Testis (tissue), 3 donors: Measurements from ENCODE around the gene SHC3. TPM values are rescaled to one million over a fixed set of nuclear protein-coding genes. Genes with fewer than 3 reads are reported as not detected.
A peak's percentile ranks its signal among the peaks of the same experiment; 100 is the strongest.

ENCODE experiments used
- DNase-seq: peaks from one replicate; pipeline ENCODE4 v3.0.0-alpha.2; 2019
- H3K27ac ChIP-seq, 2 donors: fragments of 200-600 bp; sonication (generic); one replicate each; pipeline ENCODE4 v1.5.1; 2019
- H3K27me3 ChIP-seq: fragments of 200-600 bp; sonication (generic); one replicate; pipeline ENCODE4 v1.5.1; 2019
- H3K36me3 ChIP-seq: fragments of 200-600 bp; sonication (generic); one replicate; pipeline ENCODE4 v1.5.1; 2017; ENCODE audit warnings: low read depth; ENCODE audit errors: missing control alignments
- H3K4me1 ChIP-seq: fragments of 200-600 bp; sonication (generic); one replicate; pipeline ENCODE4 v1.5.1; 2019
- H3K4me3 ChIP-seq, 2 donors: fragments of 200-600 bp; sonication (generic); one replicate each; pipeline ENCODE4 v1.5.1; 2017 to 2019
- H3K9me3 ChIP-seq: fragments of 200-600 bp; sonication (generic); one replicate; pipeline ENCODE4 v1.5.1; 2017
- POLR2A ChIP-seq: fragments of 450-650 bp; IDR thresholded peaks from one replicate; pipeline ENCODE4 v1.6.1; 2017; ENCODE audit warnings: antibody characterized with exemption, mild to moderate bottlenecking, moderate library complexity
- WGBS, 2 donors: methylation state at CpG; one replicate each; pipeline ENCODE4 v1.1.5; 2018; 5-methylcytosine and 5-hydroxymethylcytosine counted together
- intact Hi-C: fragments of 100-400 bp; cut with DNase I; formaldehyde crosslinking; loops from one replicate; pipeline ENCODE4 v1.15.1; 2023; ENCODE audit warnings: low total_unique reads
- polyA plus RNA-seq: library from polyadenylated mRNA; stranded (reverse); fragments of 350-450 nt; fragmentation: Illumina TruSeq; extraction: RNeasy Lipid Tissue Mini Kit (QIAGEN cat#74804); gene quantifications from one replicate; pipeline ENCODE4 v1.2.3, GENCODE V29; 2014; ENCODE audit warnings: low read depth, low replicate concordance; ENCODE audit not compliant: insufficient read depth
- total RNA-seq, 2 donors: library from RNA; depleted of rRNA; stranded (reverse); fragments of >200 nt; gene quantifications; one replicate each; pipeline ENCODE4 v1.2.3, GENCODE V29; 2016
- TF ChIP-seq, protein P1 (sequence below), 3 experiments: fragments of 450-650 bp in 2 of 3; fragments of 200-600 bp in 1 of 3; sonication (generic) in 1 of 3; IDR thresholded peaks; one replicate each; pipeline ENCODE4 v1.5.1; 2016 to 2019; ENCODE audit warnings: antibody characterized with exemption in 3 of 3, mild to moderate bottlenecking in 2 of 3, moderate library complexity in 1 of 3

The SHC3 gene
- total and polyA plus RNA-seq, 3 donors from 2014 or later: 0.37 to 0.87 (median 0.82) TPM

GRCh38 chr9:88992556-88992955 is 186.1 kb downstream of the SHC3 start:
- Histone ChIP-seq H3K27me3 (no peaks in the 10 kb centered on the region), H3K4me3 (no peak overlapping the region), H3K27ac (no peak overlapping the region), H3K9me3 (no peaks in the 10 kb centered on the region), H3K4me1 (peaks cover 5% of the 10 kb centered on the region), H3K36me3 (no peaks in the 10 kb centered on the region)
- TF ChIP-seq POLR2A: no peak
- TF ChIP-seq, protein P1, sequence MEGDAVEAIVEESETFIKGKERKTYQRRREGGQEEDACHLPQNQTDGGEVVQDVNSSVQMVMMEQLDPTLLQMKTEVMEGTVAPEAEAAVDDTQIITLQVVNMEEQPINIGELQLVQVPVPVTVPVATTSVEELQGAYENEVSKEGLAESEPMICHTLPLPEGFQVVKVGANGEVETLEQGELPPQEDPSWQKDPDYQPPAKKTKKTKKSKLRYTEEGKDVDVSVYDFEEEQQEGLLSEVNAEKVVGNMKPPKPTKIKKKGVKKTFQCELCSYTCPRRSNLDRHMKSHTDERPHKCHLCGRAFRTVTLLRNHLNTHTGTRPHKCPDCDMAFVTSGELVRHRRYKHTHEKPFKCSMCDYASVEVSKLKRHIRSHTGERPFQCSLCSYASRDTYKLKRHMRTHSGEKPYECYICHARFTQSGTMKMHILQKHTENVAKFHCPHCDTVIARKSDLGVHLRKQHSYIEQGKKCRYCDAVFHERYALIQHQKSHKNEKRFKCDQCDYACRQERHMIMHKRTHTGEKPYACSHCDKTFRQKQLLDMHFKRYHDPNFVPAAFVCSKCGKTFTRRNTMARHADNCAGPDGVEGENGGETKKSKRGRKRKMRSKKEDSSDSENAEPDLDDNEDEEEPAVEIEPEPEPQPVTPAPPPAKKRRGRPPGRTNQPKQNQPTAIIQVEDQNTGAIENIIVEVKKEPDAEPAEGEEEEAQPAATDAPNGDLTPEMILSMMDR (IDR thresholded peaks at IDR 0.05): no peak
- 72 to 77% methylated on average over 4 of the region's 4 CpGs for WGBS, 2 donors
- intact Hi-C loops: no loop called here
- no peak for DNase-seq

DNA sequence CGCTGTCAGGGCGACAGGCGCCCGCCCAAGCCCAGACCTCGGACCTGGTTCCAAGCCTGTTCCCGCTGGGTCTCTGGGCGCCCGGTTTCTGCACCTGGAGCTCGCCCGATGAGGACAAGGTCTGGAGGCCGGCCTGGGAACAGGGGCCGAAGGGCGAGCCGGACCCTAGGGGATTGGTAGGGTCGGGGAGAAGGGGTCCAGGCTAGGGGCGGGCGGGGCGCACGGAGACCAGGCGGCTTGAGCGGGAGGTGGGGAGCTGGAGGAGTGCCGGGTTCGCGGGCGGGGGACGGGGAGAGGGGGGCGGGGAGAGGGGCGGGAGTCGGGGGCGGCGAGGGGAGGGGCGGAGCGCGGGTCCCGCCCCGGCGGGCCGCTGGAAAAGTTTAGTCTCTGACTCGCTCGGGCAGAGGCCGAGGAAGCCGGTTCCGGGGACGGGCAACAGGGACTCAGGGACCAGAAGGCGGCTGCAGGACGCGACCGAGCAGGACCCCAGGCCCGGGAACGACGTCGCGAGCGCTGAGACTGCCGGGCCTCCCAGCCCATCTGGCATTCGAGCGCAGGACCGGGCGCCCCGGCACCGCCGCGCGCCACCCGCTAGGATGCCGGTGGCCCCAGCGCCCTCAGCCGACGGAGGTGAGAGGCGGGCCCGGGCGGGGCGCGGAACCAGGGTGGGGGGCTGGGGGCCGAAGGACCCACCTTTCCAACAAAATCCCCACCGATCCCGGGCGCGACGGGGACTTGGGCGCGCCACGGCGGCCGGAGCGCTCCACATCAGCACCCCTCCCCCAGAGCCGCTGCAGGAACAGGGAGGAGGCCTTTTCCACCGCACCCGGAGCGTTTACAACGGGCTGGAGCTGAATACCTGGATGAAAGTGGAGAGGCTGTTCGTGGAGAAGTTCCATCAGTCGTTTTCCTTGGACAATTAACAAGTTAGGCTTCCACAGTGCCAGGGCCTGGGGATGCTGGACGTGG is 187.3 kb downstream of the SHC3 start, which contains the start of gene S1PR3:
S1PR3 (plus strand) TSS at position 403 of the 969 bp plus-strand sequence. CDS start 9,733 bp downstream, outside the sequence.
- intact Hi-C loops: no loop called here

DNA sequence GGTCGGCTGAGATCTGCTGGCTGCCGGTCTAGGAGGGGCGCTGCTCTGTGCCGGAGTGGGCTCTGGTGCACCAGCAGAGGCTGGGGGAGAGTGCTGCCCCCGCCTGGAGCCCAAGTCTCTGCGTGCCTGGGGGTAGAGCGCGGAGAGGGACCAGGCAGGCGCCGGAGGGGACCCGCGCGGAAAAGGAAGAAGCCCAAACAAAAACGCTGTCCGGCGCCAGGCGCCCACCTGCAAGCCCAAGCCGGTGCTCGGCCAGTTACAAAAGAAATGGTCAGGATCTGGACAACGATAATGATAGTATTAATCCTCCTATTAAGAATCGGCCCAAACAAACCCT is 187.9 kb downstream of the SHC3 start:
- Histone ChIP-seq H3K27me3 (no peaks in the 10 kb centered on the region), H3K27ac (no peak overlapping the region), H3K4me1 (peaks cover 5% of the 10 kb centered on the region), H3K9me3 (no peaks in the 10 kb centered on the region), H3K4me3 (peak overlapping the region; percentile 54 to 75), H3K36me3 (no peaks in the 10 kb centered on the region)
- TF ChIP-seq, protein P1 (IDR thresholded peaks at IDR 0.05): no peak
- no peak for TF ChIP-seq POLR2A
- WGBS, 2 donors: 32 to 38% methylated on average over 6 to 21 of the region's 21 CpGs
- intact Hi-C loops: no loop called here
- DNase-seq: no peak

More for the DNA sequence above, 187.3 kb downstream of the SHC3 start, which contains the start of gene S1PR3:
- WGBS, 2 donors: 2 to 9% methylated on average over 17 to 69 of the region's 94 CpGs
- peak within 1 kb of the TSS; percentile 54 to 75 for H3K4me3 ChIP-seq
- H3K4me1 ChIP-seq: peaks cover 5% of the 10 kb centered on the region
- no peaks in the 10 kb centered on the region for H3K36me3 ChIP-seq
- no peaks in the 10 kb centered on the region for H3K27me3 ChIP-seq
- H3K9me3 ChIP-seq: no peaks in the 10 kb centered on the region
- DNase-seq: peak; percentile 49
- peak within 1 kb of the TSS in 1 of 2 donors; percentile 50 for H3K27ac ChIP-seq
- TF ChIP-seq, protein P1 (IDR thresholded peaks at IDR 0.05): no peak
- no peak for TF ChIP-seq POLR2A

- H3K9me3 ChIP-seq: no peaks in the 10 kb centered on the region
- TF ChIP-seq, protein P1 (IDR thresholded peaks at IDR 0.05): no peak
- TF ChIP-seq POLR2A: no peak
- no peak for DNase-seq
- no peaks in the 10 kb centered on the region for H3K36me3 ChIP-seq
- peak overlapping the region; percentile 54 to 75 for H3K4me3 ChIP-seq
- intact Hi-C loops: no loop called here
- no peaks in the 10 kb centered on the region for H3K27me3 ChIP-seq
- H3K27ac ChIP-seq: no peak overlapping the region
- 63 to 72% methylated on average over 25 of the region's 25 CpGs for WGBS, 2 donors
- H3K4me1 ChIP-seq: peaks cover 5% of the 10 kb centered on the region
These were observed 188.4 kb downstream of the SHC3 start for GRCh38 chr9:88990041-88990728.
